Prostate gland (tissue), 2 donors: Measurements from ENCODE around the gene CHST11.

Source experiments
- POLR2A ChIP-seq: fragments of 450-650 bp; IDR thresholded peaks from one replicate; pipeline ENCODE4 v1.6.1; 2016; ENCODE audit warnings: antibody characterized with exemption, mild to moderate bottlenecking
- POLR2AphosphoS5 ChIP-seq: sonication (generic); formaldehyde crosslinking; IDR thresholded peaks from one replicate; pipeline ENCODE4 v1.6.1; 2017; ENCODE audit warnings: antibody characterized with exemption
- TF ChIP-seq, protein P1 (sequence below), 4 experiments: fragments of 200-600 bp in 2 of 4; fragments of 450-650 bp in 2 of 4; sonication (generic) in 2 of 4; IDR thresholded peaks; 1 replicate in 3 of 4; 2 replicates in 1 of 4; pipeline ENCODE4 v1.5.1; 2016 to 2019; ENCODE audit warnings: antibody characterized with exemption in 4 of 4, mild to moderate bottlenecking in 2 of 4, moderate library complexity in 2 of 4

DNA sequence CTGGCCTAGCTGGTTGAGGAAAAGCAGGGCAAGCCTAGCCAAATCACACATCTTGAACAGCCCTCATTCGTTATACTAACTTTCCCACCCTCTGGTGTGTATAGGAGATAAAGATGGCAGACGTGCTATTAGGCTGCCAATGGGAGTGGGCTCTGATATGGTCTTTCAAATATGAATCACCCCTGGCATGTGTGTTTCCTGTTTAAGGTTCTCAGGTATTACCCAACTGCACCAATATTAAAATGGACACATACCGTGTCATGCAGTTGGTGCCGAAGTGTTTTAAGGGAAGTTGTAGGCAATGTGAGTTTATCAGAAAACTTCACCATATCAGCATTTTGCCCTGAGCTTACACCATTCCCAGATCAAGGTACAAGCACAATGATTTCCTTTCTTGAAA, 33.4 kb downstream of the CHST11 start:
- TF ChIP-seq, protein P1, sequence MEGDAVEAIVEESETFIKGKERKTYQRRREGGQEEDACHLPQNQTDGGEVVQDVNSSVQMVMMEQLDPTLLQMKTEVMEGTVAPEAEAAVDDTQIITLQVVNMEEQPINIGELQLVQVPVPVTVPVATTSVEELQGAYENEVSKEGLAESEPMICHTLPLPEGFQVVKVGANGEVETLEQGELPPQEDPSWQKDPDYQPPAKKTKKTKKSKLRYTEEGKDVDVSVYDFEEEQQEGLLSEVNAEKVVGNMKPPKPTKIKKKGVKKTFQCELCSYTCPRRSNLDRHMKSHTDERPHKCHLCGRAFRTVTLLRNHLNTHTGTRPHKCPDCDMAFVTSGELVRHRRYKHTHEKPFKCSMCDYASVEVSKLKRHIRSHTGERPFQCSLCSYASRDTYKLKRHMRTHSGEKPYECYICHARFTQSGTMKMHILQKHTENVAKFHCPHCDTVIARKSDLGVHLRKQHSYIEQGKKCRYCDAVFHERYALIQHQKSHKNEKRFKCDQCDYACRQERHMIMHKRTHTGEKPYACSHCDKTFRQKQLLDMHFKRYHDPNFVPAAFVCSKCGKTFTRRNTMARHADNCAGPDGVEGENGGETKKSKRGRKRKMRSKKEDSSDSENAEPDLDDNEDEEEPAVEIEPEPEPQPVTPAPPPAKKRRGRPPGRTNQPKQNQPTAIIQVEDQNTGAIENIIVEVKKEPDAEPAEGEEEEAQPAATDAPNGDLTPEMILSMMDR (IDR thresholded peaks at IDR 0.05): no peak
- TF ChIP-seq POLR2A (no peak), POLR2AphosphoS5 (no peak)
